Muscle layer of duodenum (tissue), 2 donors: ENCODE measurements around the gene ATG2A.

Experiments
- H3K27ac ChIP-seq: one replicate; pipeline ENCODE4 v1.7.0; 2013; ENCODE audit warnings: mild to moderate bottlenecking, low read length
- H3K27me3 ChIP-seq: one replicate; pipeline ENCODE4 v1.7.0; 2013; ENCODE audit warnings: low read depth, mild to moderate bottlenecking, control low read depth, low read length
- H3K36me3 ChIP-seq, 2 donors: one replicate each; pipeline ENCODE4 v1.7.0; 2013; ENCODE audit warnings: low read length in 2 of 2, control low read depth in 1 of 2, mild to moderate bottlenecking in 1 of 2; ENCODE audit not compliant: insufficient read depth in 2 of 2, control insufficient read depth in 1 of 2
- H3K4me1 ChIP-seq, 2 donors: one replicate each; pipeline ENCODE4 v1.7.0; 2013; ENCODE audit warnings: low read length in 2 of 2, mild to moderate bottlenecking in 2 of 2, control low read depth in 1 of 2, moderate library complexity in 1 of 2; ENCODE audit not compliant: insufficient read depth in 2 of 2, control insufficient read depth in 1 of 2
- H3K4me3 ChIP-seq, 2 donors: one replicate each; pipeline ENCODE4 v1.7.0; 2013; ENCODE audit warnings: low read length in 2 of 2, low read depth in 1 of 2, mild to moderate bottlenecking in 1 of 2
- H3K9me3 ChIP-seq, 2 donors: one replicate each; pipeline ENCODE4 v1.7.0; 2013; ENCODE audit warnings: low read length in 2 of 2, control low read depth in 1 of 2, mild to moderate bottlenecking in 1 of 2; ENCODE audit not compliant: control insufficient read depth in 1 of 2
- donor health status: healthy.

Gene ATG2A

DNA sequence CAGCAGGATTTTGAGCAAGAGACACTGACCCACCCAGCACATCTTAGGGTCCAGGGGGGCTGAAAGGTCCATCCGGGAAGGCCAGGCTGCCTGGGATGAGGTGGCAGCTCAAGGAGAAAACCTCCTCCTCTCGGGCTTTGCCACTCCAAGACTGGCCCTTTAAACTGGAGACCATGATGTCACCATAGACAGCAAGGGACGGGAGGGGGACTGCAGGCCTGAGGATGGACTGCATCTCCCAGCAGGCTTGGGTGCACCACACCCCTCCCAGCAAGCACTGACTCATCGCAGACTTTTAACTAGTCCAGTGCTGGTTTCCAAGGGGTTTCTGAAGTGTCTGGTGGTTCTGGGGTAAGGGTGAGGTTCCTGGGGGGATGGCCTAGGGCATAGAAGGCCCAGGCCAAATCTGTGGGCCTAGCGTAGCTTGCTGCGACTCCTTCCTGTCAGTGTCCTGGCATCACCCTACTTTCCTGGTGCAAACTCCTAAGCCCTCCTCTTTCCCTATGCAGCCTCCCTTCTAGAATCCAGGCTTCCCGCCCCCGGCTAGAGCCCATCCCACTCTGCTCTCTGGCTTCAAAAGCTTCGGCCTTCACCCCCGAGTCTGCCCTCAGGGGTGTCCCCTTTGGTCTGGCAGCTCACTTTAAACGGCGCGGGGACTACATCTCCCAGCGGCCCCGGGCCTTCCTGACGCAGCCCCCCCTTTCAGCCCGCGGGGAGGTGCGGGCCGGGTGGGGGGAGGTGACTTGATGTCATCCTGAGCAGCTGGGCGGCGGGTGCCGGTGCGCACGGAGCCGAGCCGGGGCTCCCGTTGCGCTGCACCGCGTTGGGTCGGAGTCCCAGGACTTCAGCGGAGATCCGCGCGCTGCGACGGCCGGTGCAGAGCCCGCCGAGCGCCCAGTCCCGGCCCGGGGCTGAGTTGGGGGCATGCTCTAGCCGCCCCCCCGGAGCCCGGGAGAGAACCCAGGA is 7.2 kb upstream of the ATG2A start, which contains the start of gene PPP2R5B:
Gene PPP2R5B (plus strand): TSS at position 746 of the 966 bp plus-strand sequence. CDS start 1,046 bp downstream, outside the sequence.
- H3K27me3 ChIP-seq: no peaks in the 10 kb centered on the region
- peaks cover 3 to 25% of the 10 kb centered on the region in 2 donors for H3K36me3 ChIP-seq
- no peaks in the 10 kb centered on the region for H3K9me3 ChIP-seq
- H3K27ac ChIP-seq: peak within 1 kb of the TSS; percentile 99
- H3K4me3 ChIP-seq: peak within 1 kb of the TSS; percentile 71 to 90
- peaks cover 0 to 18% of the 10 kb centered on the region in 2 donors for H3K4me1 ChIP-seq

DNA sequence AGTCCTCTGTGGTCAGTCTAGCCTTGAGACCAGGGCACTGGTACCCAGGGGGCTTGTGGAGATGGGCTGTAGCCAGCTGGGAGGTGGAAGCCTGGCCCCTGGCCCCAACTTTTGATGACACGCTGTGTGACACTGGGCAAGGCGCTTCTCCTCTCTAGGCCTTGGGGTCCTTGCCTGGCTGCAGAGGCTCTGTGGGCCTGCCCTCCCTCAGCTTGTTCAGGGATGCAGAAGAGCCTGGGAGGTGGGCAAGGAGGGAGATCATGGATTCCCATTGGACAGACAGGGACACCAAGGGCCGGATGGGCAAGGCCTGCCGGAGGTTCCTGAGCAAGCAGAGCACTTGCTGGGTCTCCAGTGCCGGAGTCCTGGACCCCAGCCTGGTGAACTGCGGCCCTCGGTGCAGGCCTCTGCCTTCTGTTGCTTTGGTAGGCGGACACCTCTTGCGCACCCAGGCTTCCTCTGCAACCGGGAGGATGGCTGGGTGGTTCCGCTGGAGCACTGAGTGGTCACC is 6.2 kb upstream of the ATG2A start:
- Histone ChIP-seq H3K36me3 (peaks cover 0 to 16% of the 10 kb centered on the region in 2 donors), H3K27me3 (no peaks in the 10 kb centered on the region), H3K4me3 (peak overlapping the region in 1 of 2 donors; percentile 71), H3K4me1 (peaks cover 0 to 25% of the 10 kb centered on the region in 2 donors), H3K9me3 (no peaks in the 10 kb centered on the region), H3K27ac (no peak overlapping the region)

DNA sequence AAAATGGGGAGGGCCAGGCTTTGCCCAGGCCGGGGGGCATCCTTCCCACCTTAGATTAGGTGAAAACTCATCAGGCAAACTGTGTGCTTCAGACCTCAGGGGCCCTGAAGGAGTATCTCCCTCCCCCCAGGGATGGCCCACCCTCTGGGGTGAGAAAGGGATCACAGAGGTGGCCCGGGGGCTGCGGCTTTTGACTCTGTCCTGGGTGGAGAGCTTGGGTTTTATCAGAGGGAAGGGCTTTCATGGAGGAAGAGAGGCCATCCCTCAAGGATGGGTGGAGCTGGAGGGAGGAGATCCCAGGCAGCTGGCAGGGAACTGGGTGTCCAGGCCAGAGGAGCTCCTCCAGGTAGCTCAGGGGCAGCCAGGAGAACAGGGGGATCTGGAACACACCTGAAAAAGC is 4.4 kb upstream of the ATG2A start:
- no peak overlapping the region for H3K27ac ChIP-seq
- no peak overlapping the region for H3K4me3 ChIP-seq
- peaks cover 5 to 35% of the 10 kb centered on the region in 2 donors for H3K4me1 ChIP-seq
- H3K9me3 ChIP-seq: no peaks in the 10 kb centered on the region
- no peaks in the 10 kb centered on the region for H3K27me3 ChIP-seq
- peaks cover 0 to 4% of the 10 kb centered on the region in 2 donors for H3K36me3 ChIP-seq

DNA sequence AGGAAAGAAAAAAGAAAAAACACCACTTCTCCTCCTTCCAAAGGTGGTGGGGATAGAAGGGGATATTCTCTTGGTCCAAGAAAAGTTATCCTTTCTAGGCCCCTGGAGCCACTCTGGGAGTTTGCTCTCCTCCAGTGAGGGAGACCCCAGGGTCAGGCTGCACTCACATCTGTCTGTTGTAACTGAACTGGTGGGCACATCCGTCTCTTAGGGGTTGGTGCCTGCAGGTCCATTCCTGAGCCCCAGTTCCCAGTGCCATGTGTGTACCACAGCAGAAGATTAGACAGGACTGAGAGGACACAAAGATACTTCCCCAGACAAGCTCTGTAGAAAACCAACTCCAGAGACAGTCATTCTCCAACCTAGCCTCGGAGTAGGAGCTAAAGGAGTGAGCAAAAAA is 3.1 kb upstream of the ATG2A start:
- H3K4me1 ChIP-seq: peaks cover 12 to 36% of the 10 kb centered on the region in 2 donors
- no peak overlapping the region for H3K4me3 ChIP-seq
- no peaks in the 10 kb centered on the region for H3K9me3 ChIP-seq
- no peaks in the 10 kb centered on the region for H3K27me3 ChIP-seq
- no peak overlapping the region for H3K27ac ChIP-seq
- peaks cover 0 to 4% of the 10 kb centered on the region in 2 donors for H3K36me3 ChIP-seq

DNA sequence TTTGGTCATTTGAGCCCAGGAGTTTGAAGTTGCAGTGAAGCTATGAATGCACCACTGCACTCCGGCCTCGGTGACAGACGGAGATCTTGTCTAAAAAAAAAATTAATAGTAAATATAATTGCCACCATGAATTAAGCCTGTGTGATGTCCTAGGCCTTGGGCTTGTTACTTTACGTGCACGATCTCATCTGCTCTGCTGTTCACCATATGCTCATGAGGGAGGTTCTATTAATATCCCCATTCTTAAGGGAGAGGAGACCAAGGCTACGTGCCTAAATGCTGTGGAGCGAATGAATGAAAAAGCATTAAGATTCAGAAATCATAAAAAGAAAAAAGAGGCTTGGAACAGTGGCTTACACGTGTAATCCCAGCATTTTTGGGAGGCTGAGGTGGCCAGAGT is 2.6 kb upstream of the ATG2A start:
- no peaks in the 10 kb centered on the region for H3K27me3 ChIP-seq
- no peak overlapping the region for H3K27ac ChIP-seq
- H3K4me1 ChIP-seq: peaks cover 12 to 39% of the 10 kb centered on the region in 2 donors
- H3K9me3 ChIP-seq: no peaks in the 10 kb centered on the region
- H3K4me3 ChIP-seq: no peak overlapping the region
- peaks cover 0 to 4% of the 10 kb centered on the region in 2 donors for H3K36me3 ChIP-seq

DNA sequence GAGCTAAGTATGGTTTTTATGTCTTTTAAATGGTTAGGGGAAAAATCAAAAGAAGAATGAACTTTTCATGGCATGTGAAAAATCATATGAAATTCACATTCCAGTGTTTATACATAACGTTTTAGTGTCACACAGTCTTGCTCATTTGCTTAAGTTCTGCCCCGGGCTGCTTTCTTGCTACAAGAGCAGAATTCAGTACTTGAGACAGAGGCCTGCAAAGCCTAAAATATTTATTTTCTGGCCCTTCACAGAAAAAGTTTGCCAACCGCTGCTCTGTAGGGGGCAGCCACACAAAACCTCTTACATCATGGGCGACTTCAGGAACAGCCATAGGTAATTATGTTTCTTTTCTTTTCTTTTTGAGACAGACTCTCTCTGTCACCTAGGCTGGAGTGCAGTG is 1.0 kb upstream of the ATG2A start:
- peak overlapping the region; percentile 62 to 98 for H3K4me3 ChIP-seq
- peaks cover 12 to 33% of the 10 kb centered on the region in 2 donors for H3K4me1 ChIP-seq
- peaks cover 6 to 16% of the 10 kb centered on the region in 2 donors for H3K36me3 ChIP-seq
- H3K9me3 ChIP-seq: no peaks in the 10 kb centered on the region
- no peaks in the 10 kb centered on the region for H3K27me3 ChIP-seq
- peak overlapping the region; percentile 83 for H3K27ac ChIP-seq

DNA sequence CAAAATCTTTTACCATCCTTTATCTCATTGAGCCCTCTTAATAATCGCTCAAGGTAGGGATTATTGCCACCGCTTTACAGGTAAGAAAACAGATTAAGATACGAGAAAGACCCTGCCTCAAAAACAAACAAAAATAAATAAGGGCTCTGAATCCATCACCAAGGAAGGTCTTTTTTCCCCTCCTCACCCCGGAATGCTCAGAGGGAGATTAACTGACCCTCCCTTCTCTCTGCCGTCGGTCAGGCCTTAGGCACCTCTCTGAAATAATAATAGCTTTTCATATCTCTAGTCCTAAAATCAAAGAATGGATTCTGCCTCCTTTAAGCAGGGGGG is 620 bp upstream of the ATG2A start:
- peaks cover 12 to 33% of the 10 kb centered on the region in 2 donors for H3K4me1 ChIP-seq
- H3K4me3 ChIP-seq: peak overlapping the region; percentile 62 to 98
- no peaks in the 10 kb centered on the region for H3K27me3 ChIP-seq
- H3K9me3 ChIP-seq: no peaks in the 10 kb centered on the region
- H3K27ac ChIP-seq: peak overlapping the region; percentile 83
- H3K36me3 ChIP-seq: peaks cover 10 to 19% of the 10 kb centered on the region in 2 donors

DNA sequence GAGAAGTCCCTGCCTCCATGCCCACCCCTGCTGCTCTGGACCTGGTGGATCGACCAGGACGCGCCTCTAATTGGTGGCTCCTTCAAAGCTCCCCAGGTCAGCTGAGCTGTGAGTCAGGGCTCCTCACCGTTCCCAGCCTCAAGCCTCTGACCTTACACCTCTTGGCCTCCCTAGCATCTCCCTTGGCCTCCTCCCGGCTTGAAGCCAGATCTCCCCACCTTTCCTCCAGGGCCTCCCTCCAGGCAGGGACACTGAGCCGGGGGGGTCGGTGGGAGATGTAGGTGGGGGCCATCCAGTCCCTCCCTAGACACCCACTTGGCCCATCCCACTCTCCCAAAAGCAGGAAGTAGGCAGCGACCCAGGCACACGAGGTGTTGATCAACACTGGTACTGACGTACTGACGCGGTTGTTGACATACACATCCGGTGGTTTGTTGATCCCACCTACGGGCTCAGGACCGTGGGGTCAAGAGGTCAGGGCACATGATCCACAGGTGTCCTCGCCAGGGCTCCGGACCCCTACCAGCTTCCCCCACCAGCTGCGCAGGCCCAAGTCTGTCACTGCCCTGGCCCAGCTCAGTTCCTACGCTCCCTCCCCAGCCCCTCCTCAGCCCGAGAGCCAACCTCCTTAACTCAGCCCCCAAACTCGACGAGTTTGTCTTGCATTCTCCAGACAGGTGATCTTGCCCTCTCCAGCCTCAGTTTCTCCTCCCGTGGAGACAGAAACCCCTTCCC is 802 bp downstream of the ATG2A start:
- Histone ChIP-seq H3K27me3 (no peaks in the 10 kb centered on the region), H3K36me3 (peaks cover 18 to 34% of the 10 kb centered on the region in 2 donors), H3K4me3 (peak overlapping the region; percentile 91 to 98), H3K9me3 (no peaks in the 10 kb centered on the region), H3K27ac (peak overlapping the region; percentile 92), H3K4me1 (peaks cover 12 to 33% of the 10 kb centered on the region in 2 donors)

DNA sequence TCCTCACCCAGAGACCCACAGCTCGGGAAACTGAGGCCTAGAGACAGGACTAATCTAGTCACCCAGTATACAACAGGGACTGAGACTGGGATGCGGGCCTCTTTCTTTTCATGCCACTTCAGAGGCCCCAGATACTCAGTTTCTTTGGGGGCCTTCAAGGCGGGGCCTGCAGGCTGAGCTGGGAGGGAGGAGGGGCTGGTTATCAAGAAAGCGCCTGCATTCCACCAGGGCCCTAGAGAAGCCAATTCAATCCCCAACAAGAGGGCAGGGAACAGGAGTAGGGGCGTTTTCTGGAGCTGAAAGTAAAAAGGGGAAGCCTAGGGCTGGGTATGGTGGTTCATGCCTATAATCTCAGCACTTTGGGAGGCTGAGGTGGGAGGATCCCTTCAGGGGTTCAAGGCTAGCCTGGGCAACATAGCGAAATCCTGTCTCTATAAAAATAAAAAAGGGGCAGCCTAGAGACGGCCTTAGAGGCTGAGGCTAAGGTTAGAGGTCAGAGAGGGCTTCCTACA is 1.6 kb downstream of the ATG2A start:
- Histone ChIP-seq H3K27ac (no peak overlapping the region), H3K27me3 (no peaks in the 10 kb centered on the region), H3K36me3 (peaks cover 26 to 41% of the 10 kb centered on the region in 2 donors), H3K4me1 (peaks cover 12 to 33% of the 10 kb centered on the region in 2 donors), H3K9me3 (no peaks in the 10 kb centered on the region), H3K4me3 (no peak overlapping the region)

DNA sequence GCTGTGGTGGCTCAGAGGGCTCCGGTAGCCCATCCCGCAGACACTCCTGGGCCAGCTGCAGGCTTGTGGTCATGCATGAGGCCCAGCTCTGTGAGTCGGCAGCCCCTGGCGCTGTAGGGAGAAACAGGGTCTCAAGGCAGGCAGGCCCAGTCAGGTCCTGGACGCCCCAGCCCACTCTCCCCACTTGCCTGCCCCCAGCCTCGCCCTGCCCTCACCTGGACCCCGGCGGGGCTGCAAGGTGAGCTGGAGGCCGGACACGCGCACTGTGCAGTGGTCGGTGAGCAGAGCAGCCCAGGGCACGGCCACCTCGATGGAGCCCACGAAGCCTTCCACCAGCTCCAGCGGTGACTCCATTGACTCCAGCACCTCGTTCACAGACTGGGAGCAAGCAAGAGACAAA is 2.9 kb downstream of the ATG2A start:
- Histone ChIP-seq H3K9me3 (no peaks in the 10 kb centered on the region), H3K27ac (no peak overlapping the region), H3K4me1 (peaks cover 12 to 33% of the 10 kb centered on the region in 2 donors), H3K27me3 (no peaks in the 10 kb centered on the region), H3K36me3 (peaks cover 30 to 55% of the 10 kb centered on the region in 2 donors), H3K4me3 (no peak overlapping the region)
